Pancreas (tissue), 10 donors: Measurements from ENCODE around the gene SCRT2. TPM values are rescaled to one million over a fixed set of nuclear protein-coding genes. Genes with fewer than 3 reads are reported as not detected.

Source experiments
- ATAC-seq, 4 donors: fragments of 200-7000 bp; cut with Tn5 transposase; one replicate each; pipeline versions ENCODE4 v1.8.0 to v1.9.1; 2020; ENCODE audit warnings: mild to moderate bottlenecking in 4 of 4, moderate library complexity in 4 of 4
- DNase-seq, 6 donors: peaks; one replicate each; pipeline ENCODE4 v3.0.0-alpha.2; 2020
- FAIRE-seq: peaks from 2 replicates; lab custom pipeline; 2012; peaks lifted over from hg19 to GRCh38; lab: Jason Lieb, UNC
- H3K27ac ChIP-seq, 4 donors: fragments of 200-600 bp; sonication (generic); 1 replicate in 3 of 4; 2 replicates in 1 of 4; pipeline versions ENCODE4 v1.5.0 to v1.8.0; 2020
- H3K27me3 ChIP-seq, 4 donors: fragments of 200-600 bp; one replicate each; pipeline ENCODE4 v1.8.0; 2021
- H3K36me3 ChIP-seq, 3 donors: fragments of 200-600 bp; sonication (generic) in 1 of 3; one replicate each; pipeline versions ENCODE4 v1.5.0 to v1.8.0; 2020 to 2021
- H3K4me1 ChIP-seq, 3 donors: fragments of 200-600 bp; one replicate each; pipeline ENCODE4 v1.8.0; 2021
- H3K4me3 ChIP-seq, 4 donors: fragments of 200-600 bp; sonication (generic) in 2 of 4; one replicate each; pipeline versions ENCODE4 v1.5.0 to v1.8.0; 2020 to 2021
- H3K9me3 ChIP-seq, 4 donors: fragments of 200-600 bp; one replicate each; pipeline ENCODE4 v1.8.0; 2021
- WGBS, 2 donors: extraction: QIAGEN DNeasy Blood & Tissue Kit; methylation state at CpG; one replicate each; pipeline ENCODE4 v1.1.7; 2013; 5-methylcytosine and 5-hydroxymethylcytosine counted together
- intact Hi-C, 3 donors: fragments of 100-400 bp; cut with DNase I; formaldehyde crosslinking; loops; one replicate each; pipeline versions ENCODE4 v1.11.1 to v1.14.2; 2022
- polyA plus RNA-seq, 2 donors: library from polyadenylated mRNA; stranded (reverse); fragments of 200-250 nt; gene quantifications; one replicate each; pipeline ENCODE4 v1.2.3, GENCODE V29; 2013
- total RNA-seq, 6 donors: library from RNA; stranded (reverse); fragmentation: NEBNext Ultra II Directional in 4 of 6; extraction: Animal tissue kit (Norgen Biotek cat#: 25700) in 4 of 6; gene quantifications; one replicate each; pipeline versions ENCODE4 v1.2.1 to v1.2.4, GENCODE V29; 2021 to 2023
- TF ChIP-seq, protein P1 (sequence below), 4 donors: fragments of 200-600 bp; sonication (generic) in 3 of 4; IDR thresholded peaks; one replicate each; pipeline versions ENCODE4 v1.5.0 to v1.8.0; 2021; ENCODE audit warnings: antibody characterized with exemption in 4 of 4
- donor health status: healthy with polysubstance abuse.
- donor health status: DM: no; HTN: no; CAD: no; lungs with moderate emphysema.
- donor health status: DM: no; HTN: no; CAD: no.
- donor health status: control.
- donor health status: control.
- donor health status: Bipolar disorder and iron deficiency.
- donor health status: DM: yes; HTN: yes; CAD: no.
- donor health status: DM: no; HTN: no; CAD: no.
- donor health status: DM: no; HTN: no; CAD: no.
- donor health status: DM: yes; HTN: yes; CAD: no.

Gene SCRT2
- total and polyA plus RNA-seq, 8 donors = 0.04 to 0.63 (median 0.07) TPM; not detected in 2

DNA sequence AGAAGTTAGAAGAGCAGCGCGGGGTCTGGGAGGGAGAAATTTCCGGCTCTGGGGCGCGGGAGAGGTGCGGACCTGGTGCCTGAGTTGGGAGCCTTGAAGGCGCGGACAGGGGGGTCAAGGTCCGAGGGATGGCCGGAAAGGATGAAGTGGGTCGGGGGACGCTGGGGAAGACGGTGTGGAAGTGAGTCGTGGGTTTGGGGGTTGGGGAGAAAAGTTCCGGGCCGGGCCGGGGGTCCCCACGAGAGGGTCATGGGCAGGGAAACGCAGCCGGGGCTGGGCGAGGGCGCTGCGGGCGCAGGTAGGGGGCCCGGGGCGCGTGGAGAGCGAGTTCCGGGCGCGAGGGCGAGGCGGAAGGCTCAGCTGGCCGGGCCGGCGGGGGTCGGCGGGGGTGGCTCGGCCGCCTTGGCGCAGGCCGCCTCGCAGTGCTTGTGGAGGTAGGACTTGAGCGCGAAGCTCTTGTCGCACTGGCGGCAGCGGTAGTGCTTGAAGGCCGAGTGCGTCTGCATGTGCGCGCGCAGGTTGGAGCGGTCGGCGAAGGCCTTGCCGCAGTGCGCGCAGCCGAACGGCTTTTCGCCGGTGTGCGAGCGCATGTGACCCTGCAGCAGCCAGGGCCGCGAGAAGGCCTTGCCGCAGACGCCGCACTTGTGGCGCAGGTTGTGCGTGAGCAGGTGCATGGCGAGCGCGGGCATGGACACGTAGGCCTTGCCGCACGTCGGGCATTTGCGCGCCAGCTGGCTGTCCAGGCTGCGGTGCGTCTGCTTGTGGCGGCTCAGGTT lies 12.1 kb downstream of the SCRT2 start:
- Histone ChIP-seq H3K36me3 (no peaks in the 10 kb centered on the region), H3K9me3 (no peaks in the 10 kb centered on the region), H3K27ac (no peak overlapping the region), H3K4me1 (no peaks in the 10 kb centered on the region), H3K4me3 (no peak overlapping the region), H3K27me3 (peaks cover 0 to 38% (median 6%) of the 10 kb centered on the region in 4 donors)
- whole genome bisulfite sequencing, 2 donors = 6% methylated on average over 39 to 84 of the region's 84 CpGs
- ATAC-seq (peak in 1 of 4 donors; percentile 21), DNase-seq (no peak), FAIRE-seq (no peak)
- intact Hi-C loops = no loop called here
- TF ChIP-seq, protein P1, sequence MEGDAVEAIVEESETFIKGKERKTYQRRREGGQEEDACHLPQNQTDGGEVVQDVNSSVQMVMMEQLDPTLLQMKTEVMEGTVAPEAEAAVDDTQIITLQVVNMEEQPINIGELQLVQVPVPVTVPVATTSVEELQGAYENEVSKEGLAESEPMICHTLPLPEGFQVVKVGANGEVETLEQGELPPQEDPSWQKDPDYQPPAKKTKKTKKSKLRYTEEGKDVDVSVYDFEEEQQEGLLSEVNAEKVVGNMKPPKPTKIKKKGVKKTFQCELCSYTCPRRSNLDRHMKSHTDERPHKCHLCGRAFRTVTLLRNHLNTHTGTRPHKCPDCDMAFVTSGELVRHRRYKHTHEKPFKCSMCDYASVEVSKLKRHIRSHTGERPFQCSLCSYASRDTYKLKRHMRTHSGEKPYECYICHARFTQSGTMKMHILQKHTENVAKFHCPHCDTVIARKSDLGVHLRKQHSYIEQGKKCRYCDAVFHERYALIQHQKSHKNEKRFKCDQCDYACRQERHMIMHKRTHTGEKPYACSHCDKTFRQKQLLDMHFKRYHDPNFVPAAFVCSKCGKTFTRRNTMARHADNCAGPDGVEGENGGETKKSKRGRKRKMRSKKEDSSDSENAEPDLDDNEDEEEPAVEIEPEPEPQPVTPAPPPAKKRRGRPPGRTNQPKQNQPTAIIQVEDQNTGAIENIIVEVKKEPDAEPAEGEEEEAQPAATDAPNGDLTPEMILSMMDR (IDR thresholded peaks at IDR 0.05) = no peak

DNA sequence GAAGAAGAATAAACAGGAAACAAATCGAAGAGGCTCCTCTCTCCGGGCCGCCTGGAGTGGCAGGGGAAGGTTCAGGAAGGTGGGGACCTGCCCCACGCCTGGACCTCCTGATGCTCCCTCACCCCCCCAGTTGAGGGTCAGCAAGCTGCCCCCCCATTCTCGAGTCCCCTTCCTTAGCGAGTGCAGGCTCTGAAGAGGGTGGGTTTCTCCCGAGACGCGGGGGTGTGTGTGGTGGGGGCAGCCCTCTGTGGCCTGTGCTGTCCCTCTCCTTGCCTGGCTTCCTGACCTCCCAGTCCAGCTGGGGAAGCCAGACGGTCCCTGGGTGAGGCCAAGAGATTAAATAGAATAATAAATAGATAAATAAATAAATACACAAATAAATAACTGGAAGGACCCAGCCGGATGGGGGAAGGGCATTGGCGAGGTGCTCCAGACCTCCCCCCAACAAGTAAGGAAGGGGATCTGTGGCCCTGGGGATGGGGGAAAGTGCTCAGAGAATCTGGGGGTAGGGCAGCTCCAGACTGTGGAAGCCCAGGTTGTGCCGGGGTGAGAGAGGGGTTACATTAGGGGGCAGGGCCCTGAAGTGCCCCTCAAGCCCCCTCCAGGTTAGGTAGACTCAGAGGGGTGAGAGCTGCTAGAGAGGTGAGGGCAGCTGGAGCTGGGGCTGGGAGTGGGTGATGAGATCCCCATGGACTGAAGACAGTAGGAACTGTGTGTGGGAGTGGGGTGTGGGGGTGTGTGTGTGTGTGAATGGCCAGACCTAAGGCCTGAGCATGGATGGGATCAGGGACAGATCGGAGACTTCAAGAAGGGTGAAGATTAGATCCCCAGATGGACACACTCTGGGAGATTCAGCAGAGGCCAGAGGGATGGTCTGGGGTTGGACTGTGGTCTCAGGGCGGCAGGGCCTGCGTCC lies 13.1 kb downstream of the SCRT2 start:
- DNase-seq (no peak), FAIRE-seq (no peak), ATAC-seq (no peak)
- Histone ChIP-seq H3K36me3 (no peaks in the 10 kb centered on the region), H3K27ac (no peak overlapping the region), H3K4me3 (no peak overlapping the region), H3K27me3 (peaks cover 0 to 38% (median 6%) of the 10 kb centered on the region in 4 donors), H3K9me3 (no peaks in the 10 kb centered on the region), H3K4me1 (no peaks in the 10 kb centered on the region)
- intact Hi-C loops = no loop called here
- TF ChIP-seq, protein P1 (IDR thresholded peaks at IDR 0.05) = no peak
- 17 to 20% methylated on average over 16 of the region's 16 CpGs for WGBS, 2 donors

DNA sequence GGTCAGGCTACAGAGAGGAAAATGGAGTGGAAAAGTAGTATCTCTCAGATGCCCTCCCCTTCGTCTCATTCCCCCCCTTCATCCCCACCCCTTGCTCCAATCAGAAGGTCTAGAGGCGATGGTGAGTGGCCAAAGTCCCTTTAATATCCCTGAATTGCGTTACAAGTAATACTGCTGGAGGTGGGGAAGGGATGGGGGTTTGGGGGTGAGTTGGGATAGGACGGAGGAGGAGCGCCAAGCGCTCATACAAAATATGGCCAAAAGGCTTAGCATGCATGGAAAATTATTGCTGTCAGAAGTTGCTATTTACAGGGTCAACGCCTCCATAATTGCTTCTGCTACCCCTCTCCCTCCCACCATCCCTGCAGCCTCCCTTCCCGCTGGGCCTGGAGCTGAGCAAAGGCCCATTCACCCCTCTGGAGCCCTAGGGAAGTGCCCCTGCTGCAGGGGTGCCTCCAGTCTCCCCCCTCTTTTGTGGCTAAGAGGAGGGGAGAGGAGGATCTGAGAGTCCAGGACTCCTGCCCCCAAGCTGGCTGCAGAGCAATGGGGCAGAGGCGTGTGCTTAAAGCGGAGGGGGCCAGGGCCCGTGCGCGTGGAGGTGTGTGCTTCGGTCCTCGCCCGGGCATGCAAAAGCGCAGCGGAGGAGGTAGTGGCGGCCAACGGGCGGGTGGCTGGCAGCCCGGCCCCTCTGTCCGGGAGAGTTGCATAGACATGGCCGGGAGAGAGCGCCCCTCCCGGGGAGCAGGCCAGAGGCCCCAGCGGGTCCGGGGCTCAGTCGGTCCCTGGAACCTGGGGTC lies 13.9 kb downstream of the SCRT2 start:
- Histone ChIP-seq H3K4me1 (no peaks in the 10 kb centered on the region), H3K27me3 (peaks cover 0 to 38% (median 6%) of the 10 kb centered on the region in 4 donors), H3K27ac (no peak overlapping the region), H3K36me3 (no peaks in the 10 kb centered on the region), H3K4me3 (no peak overlapping the region), H3K9me3 (no peaks in the 10 kb centered on the region)
- FAIRE-seq = no peak
- TF ChIP-seq, protein P1 (IDR thresholded peaks at IDR 0.05) = no peak
- WGBS, 2 donors = 15 to 18% methylated on average over 29 of the region's 29 CpGs
- intact Hi-C loops = no loop called here
- peak in 1 of 4 donors; percentile 13 for ATAC-seq
- DNase-seq = no peak

DNA sequence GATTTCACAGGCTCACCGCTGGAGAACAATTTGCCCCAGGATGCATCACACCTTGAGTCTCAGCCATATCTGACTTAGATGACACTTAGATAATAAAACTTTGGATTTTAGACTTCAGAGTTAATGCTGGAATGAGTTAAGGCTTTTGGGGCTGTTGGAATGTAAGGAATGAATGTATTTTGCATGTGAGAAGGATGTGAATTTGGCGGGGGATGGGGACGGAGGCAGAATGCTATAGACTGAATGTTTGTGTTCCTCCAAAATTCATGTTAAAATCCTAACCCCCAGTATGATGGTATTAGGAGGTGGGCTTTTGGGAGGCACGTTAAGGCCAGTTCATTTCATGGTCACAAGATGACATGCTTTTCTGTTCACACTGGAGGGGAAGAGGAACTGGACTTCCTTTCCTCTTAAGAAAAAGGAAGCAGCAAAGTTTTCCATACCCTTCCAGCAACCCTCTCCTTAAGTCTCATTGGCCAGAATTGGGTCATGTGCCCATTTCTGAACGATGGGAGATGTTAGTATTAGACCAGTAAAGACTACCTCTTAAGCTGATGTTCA lies 16.8 kb downstream of the SCRT2 start:
- ATAC-seq = peak in 1 of 4 donors; percentile 13
- Histone ChIP-seq H3K27ac (no peak overlapping the region), H3K36me3 (no peaks in the 10 kb centered on the region), H3K9me3 (no peaks in the 10 kb centered on the region), H3K4me1 (peaks cover 0 to 4% (median 0%) of the 10 kb centered on the region in 3 donors), H3K27me3 (peaks cover 0 to 25% (median 4%) of the 10 kb centered on the region in 4 donors), H3K4me3 (no peak overlapping the region)
- no peak for DNase-seq
- intact Hi-C loops = no loop called here
- TF ChIP-seq, protein P1 (IDR thresholded peaks at IDR 0.05) = no peak
- FAIRE-seq = no peak
- 19% methylated on average over 5 of the region's 5 CpGs for WGBS, 2 donors
